PC-9 (cell line): ENCODE data around the gene IL5.

Experiments
- CTCF ChIP-seq: fragments of 200-600 bp; sonication (generic); conservative IDR thresholded peaks from 2 replicates; pipeline ENCODE4 v1.6.1; 2017; ENCODE audit warnings: mixed run types, antibody characterized with exemption, mild to moderate bottlenecking, moderate library complexity
- EZH2 ChIP-seq: fragments of 200-600 bp; sonication (generic); IDR thresholded peaks from 2 replicates; pipeline ENCODE4 v1.8.0; 2017; ENCODE audit warnings: antibody characterized with exemption, low read depth

GRCh38 chr5:132561601-132562000 is 18.3 kb upstream of the IL5 start:
- TF ChIP-seq CTCF (no peak), EZH2 (no peak)
